ENCODE measurements around the gene SEMA3B.
"Not testable (repeated sequence)": the region's sequence is repeated elsewhere in the genome, so short reads cannot be mapped to it uniquely, and the experiment has no call there.

SEMA3B gene

DNA sequence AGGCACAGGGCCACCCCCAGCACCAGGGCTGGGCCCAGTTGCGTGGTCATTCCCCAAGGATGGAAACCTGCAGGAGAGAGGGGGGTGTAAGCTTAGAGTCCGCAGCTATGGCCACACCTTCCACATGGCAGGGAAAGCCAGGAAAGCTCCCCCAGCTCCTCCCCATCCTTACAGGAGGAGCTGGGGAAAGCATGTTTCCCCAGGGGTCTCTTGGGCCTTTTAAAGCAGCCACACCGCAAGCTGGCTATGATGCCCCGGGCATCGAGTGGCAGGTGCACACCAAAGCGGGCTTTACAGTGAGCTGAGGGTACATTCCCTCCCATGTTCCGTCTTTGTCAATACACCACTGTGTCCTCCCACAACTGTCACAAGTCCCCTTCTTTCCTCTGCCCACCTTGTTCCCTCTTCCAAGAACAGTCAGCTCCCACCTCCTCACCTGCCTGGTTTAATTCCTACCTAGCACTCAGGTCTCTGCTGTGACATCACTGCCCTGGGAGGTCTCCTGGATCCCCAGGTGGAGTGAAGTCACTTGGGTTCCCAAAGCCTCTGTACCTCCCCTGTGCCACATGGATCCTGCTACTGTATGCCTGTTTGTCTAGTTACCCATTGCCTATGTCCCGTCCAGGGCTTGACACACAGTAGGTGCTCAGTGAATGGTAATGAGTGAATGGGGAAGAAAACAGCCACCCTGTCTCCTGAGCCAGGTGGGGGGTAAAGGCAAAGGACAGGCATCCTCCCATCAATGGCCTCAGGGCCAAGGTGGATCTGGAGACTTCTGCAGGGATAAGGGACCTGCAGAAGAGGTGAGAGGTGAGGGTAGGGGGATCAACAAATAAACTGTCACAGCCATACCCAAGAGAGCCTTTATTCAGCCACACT, 26.8 kb downstream of the SEMA3B start:
- DNase-seq = no peak

DNA sequence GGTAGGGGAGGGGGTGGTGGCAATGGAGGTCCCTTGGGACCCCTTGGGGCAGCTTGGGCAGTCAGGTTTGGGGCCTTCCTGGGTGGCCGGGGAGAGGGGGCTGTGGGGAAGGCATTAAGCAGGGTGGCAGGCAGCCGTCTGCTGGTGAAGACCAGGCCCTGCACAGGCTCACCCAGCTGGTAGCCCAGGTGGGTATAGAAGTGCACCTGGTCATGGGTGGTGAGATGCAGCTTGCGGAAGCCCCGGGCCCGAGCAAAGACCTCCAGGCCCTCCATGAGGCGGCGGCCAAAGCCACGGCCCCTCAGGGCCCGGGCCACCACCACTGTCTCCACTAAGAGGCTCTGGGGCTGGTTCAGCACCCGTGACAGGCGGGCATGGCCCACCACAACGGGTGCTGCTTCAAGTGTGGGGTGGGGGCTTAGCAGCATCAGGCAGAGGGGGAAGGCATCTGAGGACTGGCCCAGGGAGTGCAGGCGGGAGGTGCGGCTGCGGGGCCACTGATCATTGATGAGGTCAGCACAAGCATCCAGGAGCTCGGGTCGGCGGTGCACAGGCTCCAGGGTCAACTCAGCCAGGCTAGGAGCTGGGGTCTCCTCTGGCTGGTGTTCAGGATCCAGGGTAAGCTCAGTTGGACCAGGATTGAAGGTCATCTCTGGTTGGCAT, 27.9 kb downstream of the SEMA3B start:
- no peak for DNase-seq

DNA sequence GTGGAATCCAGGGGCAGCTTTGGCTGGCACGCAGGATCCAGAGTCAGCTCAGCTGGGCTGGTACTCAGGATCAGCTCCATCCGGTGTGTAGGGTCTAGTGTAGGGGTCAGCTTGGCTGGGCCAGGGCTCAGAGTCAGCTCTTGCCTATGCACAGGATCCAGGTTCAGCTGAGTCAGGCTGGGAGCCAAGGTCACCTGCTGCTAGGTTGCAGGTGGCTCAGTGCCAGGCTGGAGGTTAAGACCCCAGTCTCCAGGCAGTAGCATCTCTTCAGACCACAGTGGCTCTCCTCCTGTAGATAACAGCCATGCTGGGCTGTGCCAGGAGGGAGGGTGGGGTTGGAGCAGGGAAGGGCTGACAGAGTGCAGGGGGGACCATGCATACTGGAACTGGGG, 28.4 kb downstream of the SEMA3B start:
- DNase-seq = no peak

DNA sequence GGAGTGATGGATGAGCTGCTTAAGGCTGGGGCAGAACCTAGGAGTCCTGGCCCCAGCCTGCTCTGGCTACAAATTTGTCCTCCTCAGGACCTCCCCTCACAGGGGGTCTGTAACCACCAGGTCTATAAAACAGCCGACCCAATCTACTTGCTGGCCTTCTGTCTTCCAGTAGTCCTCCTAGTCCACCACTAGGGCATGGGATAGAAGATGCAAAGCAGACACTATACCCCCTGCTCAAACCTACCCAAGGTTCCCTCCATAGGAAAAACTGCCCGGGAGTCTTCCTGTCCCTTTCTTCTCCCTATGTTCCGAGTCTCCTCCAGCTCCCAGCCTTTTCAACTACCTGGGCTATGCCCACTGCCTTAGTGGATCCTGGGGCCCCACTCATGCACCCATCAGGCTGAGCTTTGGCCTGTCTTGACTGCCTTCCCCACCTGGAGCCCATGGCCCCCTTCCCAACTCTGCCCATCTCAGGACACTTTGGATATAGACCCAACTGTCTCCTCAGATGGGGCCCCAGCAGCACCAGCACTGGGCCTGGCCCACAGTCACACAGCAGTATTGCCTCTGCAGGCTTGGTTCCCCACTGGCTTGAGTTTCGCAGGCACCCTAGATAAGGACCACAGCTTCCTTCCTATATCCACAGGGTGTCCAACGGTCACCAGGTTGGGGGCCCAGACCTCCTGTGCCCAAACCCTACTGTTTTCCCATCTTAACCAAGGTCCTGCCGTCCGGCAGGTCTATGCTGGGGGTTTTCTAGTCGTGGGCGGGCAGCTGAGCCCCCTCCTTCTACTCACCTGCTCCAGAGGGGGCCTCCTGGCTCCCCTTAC, 29.2 kb downstream of the SEMA3B start:
- no peak for DNase-seq

DNA sequence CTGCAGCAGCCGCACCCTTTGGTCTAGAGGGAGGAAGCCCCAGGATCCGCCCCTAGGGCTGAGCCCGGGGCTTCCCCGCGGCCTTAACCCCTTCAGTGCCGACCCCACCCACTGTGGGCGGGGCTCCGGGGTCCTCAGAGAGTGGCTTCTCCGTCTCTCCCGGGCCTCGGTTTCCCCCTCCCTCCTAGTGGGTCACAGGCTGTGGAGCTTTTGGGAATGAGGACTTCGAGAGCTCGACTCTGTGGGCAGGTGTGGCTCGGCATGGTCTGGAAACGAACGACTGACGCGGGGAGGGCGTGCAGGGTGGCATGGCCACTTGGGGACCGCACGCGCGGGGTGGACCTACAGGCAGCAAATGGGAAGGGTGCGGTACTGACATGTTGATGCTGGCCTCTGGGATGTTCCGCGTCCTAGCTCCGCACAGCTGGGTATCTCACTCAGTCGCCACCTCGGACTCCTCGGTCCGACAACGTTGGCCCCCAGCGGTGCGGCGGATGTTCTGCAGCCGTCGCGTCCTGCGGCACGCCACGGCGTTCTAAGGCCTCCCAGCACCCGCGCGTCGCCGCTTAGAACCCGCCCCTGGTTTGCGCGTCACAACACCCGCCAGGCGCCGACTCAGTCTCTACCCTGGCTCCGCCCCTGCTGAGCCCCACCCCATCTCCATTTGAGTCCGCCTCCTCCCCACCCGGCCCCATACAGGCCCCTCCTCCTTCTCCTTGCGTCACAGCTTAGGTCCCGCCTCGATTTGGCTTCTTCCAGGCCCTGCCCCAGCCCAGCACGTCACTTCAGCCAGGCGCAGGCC, 30.1 kb downstream of the SEMA3B start, which contains the start of the genes HYAL3 and NAA80:
HYAL3 (minus strand) TSS at position 570 of the 802 bp plus-strand sequence. CDS start 3,803 bp downstream, outside the sequence.
NAA80 (minus strand) TSS at position 570 of the 802 bp plus-strand sequence. CDS start 1,942 bp downstream, outside the sequence.
- peak; percentile 95 to 97 for DNase-seq

DNA sequence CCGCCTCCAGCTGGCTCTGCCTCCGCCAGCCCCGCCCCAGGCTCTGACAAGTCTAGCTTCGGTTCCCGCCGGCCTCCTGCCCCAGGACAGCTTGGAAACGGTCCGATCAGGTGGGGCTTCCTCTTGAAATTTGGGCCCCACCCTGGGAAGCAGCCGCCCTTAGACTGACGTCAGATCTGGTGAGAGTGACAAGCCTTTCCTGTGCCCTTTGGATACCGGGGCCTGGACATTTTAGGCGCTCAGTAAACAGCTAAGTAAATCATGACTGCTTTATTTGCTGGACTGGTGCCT, 30.6 kb downstream of the SEMA3B start:
- no peak for DNase-seq

DNA sequence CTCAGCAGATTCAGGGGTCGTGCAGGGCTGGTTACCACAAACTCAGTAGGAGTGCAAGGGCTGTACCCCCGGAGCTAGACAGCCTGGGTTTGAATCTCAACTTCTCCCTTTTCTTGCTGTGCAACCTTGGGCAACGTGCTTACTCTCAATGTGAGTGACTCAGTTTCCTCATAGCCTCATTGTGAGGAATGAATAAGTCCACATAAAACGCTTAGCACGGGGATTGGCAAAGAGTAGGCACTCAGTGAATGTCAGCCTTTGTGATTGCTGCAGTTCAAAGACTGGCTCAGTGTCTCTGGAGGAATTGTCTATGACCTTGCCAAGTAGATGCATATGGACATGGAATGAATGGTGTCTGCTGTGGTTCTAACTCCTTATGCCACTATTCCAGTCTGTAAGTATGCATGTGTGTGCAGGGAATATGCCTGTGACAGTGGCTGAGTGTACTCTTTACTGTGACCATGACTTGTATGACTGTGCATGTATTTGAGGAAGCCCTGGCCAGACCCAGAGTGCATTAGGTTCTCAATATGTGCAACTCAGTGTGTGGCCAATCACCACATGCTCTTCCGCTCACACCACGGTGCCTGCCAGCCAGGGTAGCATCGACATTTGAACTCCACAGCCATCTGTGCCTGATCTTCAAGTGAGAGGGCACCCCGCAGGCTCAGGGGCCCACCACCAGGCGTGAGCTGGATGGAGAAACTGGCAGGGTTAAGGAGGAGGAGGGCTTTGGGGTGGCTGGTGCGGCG, 31.2 kb downstream of the SEMA3B start:
- peak in 1 of 2 experiments; percentile 59 for DNase-seq

DNA sequence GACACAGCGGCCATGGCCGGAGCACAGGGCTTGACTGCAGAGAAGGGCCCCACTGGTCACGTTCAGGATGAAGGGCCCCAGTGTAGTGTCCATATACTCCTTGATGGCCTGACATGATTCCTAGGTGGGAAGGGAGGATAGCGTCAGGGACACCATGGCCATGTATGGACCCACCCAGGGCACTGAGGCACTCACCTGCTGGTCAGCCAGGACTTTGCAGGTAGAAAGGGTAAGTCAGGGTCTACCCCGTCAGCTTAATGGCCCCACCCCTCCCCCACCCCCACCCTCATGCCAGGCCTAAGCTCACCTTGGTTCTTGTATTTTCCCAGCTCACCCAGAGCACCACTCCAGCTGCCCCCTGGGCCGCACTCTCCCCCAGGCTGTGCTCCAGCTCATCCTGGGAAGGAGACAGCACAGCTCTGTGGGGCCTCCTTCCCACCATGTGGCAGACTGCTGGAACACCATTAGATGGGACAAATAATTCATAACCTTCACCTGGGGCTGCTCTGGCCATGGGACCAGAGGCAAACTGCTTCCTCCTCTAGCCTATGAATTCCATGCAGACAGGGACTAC, 31.8 kb downstream of the SEMA3B start:
- no peak for DNase-seq

DNA sequence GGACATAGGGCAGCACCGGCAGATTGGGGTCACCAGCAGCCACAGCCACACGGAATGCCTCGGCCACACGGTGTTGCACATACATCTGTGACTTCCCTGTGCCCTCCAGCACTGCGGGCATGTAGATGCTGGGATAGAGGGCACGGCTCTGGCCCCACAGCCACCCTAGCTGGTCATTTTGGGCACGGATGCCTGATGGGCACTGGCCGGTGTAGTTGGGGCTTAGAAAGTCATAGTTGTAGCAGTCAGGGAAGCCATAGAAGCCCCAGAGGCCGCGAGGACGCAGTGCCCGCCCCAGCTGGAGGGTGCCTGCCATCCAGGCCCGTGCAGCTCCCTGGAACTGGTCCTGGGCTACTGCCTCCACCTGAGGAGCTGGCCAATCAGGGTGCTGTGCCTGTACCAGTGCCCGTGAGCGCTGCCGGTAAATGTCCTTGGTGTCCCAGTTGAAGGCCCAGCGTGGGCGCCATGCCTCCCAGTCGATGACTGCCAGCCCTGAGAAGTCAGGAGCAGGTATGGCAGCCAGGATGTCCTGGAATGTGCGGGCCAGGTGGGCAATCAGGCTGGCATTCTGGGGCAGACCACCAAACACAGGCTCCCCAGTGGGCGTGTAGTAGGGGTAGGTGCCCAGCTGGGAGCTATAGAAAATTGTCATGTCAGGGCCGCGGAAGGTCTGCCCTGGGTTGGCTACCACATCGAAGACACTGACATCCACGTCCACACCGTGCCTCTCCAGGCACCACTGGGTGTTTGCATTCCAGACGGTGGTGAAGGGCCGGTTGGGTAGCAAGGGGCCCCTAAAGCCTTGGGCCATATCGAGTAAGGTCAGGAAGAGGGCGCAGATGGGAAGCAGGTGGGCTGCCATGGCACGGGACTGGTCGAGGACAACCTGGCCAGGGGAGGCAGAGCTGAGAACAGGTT, 33.4 kb downstream of the SEMA3B start:
- DNase-seq = no peak

DNA sequence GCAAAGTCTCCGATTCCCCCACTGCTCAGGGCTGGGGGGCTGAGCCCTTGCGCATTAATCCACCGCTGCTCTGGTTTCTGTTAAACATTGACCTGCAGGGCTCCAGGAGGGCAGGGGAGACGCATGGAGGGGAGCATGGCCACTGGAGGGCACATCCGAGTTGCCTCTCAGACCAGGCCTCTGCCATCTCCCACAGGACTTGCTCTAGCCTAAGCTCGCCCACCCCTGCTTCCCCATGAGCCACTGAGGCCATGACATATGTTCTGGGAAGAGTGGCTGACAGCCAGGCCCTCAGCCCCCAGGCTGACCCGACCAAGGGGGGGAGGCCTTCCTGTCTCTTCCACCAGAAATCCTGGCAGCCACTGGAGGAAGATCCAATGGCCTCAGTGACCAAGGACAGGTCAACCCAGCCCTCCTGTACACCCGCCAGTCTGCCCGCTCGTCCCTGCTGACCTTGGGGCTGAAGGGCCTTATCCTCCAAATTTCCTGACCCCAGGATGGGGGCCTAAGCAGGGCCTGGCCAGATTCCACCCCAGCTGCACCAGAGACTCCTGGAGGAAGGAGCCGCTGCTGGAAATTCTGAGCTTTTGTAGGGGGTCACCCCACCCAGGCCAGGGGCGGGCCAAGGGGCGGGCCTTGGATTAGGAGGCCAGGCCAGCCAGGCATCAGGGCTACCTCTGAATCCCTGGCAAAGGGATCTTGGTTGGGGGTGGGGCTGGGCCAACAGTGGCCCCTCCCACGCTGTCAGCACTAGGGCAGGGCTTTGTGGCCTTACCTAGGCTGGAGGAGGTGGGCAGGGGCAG, 34.3 kb downstream of the SEMA3B start, which contains the start of gene HYAL1:
HYAL1 (minus strand) TSS at position 562 of the 803 bp plus-strand sequence. CDS start 618 bp downstream, outside the sequence.
- no peak for DNase-seq

DNA sequence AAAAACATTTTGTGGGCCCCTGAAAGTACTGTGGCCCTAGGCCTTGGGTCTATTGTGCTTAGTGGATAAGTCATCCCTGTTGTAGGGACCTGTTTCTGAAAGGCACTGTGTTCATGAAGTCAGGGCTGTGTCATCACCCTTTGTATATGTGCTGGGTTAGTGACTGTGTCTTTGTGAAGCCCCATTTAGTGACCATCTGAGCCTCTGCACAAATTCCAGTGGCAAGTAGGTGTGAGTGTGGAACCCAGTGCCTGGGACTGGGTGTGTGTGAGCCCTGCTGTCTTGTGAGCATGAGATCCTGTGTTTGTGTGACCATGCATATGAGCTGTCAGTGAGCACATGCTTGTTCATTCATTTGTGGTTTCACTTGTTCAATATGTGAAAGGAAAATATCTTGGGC, 35.7 kb downstream of the SEMA3B start:
- no peak for DNase-seq

DNA sequence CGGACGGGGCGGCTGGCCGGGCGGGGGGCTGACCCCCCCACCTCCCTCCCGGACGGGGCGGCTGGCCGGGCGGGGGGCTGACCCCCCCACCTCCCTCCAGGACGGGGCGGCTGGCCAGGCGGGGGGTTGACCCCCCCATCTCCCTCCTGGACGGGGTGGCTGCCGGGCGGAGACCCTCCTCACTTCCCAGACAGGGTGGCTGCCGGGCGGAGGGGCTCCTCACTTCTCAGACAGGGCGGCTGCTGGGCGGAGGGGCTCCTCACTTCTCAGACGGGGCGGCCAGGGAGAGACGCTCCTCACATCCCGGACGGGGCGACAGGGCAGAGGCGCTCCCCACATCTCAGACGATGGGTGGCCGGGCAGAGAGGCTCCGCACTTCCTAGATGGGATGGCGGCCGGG, 43.1 kb downstream of the SEMA3B start:
- not testable (repeated sequence) for DNase-seq

DNA sequence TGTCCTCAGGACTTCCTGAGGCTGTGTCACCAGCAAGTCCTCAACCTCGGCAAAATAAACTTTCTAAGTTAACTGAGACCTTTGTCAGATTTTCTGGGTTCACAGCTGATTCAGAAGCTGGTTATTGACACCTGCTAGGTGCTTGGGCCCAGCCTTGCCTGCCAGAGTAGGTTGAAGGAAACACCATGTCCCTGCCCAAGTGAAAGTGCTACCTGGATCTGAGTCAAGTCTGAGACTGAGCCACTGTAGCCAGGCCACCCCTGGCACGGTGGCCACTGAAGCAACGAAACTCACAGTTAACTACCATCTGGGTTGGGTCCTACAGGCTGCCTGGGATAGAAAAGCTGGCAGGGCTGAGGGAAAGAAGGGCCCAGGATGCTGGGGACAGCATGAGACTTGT, 45.4 kb downstream of the SEMA3B start:
- no peak for DNase-seq

DNA sequence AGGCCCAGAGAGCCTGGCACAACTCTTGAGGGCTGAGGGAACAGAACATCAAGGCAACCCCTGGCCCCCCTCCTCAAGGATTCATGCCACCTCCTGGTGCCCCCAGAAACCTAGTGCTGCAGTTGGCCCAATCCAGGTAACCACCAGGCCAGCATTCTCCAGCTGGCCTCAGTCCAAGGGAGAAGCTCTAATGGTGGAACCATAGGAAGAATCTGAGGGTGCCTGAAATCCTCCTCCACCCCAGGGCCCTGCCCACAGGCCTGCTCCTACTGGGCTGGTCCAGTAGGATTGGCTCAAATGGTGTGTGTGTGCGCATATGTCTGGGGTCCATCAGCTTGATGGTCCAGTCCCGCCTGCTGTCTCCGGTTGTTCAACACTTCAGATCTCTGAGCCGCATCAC, 45.9 kb downstream of the SEMA3B start:
- DNase-seq = no peak

DNA sequence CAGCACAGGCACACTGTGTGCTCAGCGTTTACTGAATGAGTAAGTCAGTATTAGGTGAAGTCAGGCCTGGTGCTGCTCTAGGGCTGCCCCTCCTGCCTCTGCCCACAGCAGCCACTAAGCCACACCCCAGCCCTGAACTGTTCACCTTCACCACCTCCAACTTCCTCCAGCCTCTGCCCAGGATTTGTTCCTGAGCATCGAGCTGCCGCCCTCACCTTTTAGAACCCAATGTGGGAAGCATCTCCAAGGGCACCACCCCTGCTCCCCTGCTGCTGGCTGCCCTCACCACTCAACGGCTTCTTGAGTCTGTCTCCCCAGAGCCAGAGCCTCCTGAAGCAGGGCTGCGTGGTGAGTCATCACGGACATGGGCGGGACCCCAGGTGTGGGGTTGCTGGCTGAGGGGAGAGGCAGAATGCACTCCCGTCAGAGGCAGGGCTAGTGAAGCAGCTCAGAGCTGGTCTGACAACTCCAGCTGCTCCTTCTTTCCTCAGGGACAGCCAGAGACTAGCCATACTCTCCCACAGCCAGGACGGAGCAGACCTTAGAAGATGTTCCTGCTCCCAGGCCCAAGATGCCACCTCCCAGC, 47.8 kb downstream of the SEMA3B start:
- DNase-seq = no peak

DNA sequence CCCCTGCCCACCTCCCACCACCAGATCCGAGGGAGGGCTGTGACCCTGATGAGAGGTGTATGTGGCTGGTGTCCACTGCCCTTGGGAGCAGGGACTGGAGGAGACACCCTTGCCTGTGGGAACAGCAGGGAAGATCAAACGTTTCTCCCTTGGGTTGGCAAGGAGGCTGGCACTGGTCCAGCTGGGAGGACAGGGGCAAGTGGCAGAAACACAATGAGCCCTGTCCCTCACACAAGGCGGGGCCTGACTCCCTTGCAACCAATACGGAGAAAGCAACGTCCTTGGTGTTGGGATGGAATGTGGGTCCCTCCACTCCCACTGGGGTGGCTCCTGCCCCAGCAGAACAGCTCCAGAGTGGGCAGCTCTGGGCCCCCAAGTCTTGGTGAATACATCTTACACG, 48.4 kb downstream of the SEMA3B start:
- DNase-seq = no peak

DNA sequence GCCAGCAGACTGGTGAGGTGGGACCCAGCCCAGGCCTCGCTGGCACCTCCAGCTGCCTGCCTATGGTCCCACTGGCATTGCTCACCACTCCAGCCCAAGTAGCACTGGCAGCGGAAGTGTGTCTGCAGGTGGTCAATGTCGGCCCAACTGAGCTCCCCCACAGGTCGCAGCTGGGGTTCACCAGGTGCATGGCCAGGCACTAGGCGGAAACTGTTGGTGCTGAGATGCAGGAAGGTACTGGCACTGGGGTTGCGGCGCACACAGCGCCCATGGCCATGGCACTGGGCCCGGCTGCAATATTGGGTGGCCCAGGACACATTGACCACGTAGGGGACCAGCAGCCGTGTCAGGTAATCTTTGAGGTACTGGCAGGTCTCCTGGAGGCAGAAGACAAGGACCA, 49.2 kb downstream of the SEMA3B start:
- no peak for DNase-seq

DNA sequence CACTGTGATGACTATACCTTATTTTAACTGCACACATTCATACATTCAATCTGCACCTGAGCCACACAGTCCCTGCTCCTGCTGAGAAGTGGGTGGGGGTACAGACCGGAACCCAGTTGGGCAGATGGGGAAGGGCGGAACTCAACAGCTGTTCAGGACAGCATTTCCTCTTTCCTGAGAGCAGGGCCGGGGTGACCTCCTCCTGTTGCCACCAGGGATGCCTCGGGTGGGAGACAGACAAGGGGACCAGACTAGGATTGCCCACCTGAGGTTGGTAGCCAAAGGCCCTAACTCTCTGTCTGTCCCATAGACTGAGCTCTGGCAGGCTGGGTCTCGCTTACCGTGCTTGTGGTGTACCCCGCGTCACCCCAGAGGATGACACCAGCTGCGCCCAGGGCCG, 49.7 kb downstream of the SEMA3B start:
- no peak for DNase-seq
